ENCODE results near the gene CREG1. TPM values are rescaled to one million over a fixed set of nuclear protein-coding genes. Genes with fewer than 3 reads are reported as not detected.

CREG1 gene
- total and polyA plus RNA-seq, 4 donors = 86.8 to 123 (median 95.8) TPM

GRCh38 chr1:167514288-167514687, 39.3 kb downstream of the CREG1 start:
- Histone ChIP-seq H3K4me1 (ENCODE audit: control insufficient read depth in 4 of 4, insufficient read depth in 4 of 4, low read length in 3 of 4) (no peaks in the 10 kb centered on the region), H3K36me3 (ENCODE audit: control insufficient read depth in 4 of 4, insufficient read depth in 3 of 4, low read depth in 1 of 4, low read length in 3 of 4) (no peaks in the 10 kb centered on the region), H3K27me3 (ENCODE audit: control insufficient read depth in 4 of 4, insufficient read depth in 4 of 4, low read length in 3 of 4) (no peaks in the 10 kb centered on the region), H3K27ac (ENCODE audit: low read depth in 1 of 2, low read length in 2 of 2) (no peak overlapping the region), H3K4me3 (ENCODE audit: low read depth in 1 of 3, low read length in 3 of 3) (no peak overlapping the region), H3K9ac (ENCODE audit: low read depth in 1 of 2, low read length in 2 of 2) (no peak overlapping the region), H3K9me3 (ENCODE audit: control insufficient read depth in 4 of 4, low read length in 3 of 4) (no peaks in the 10 kb centered on the region)
- TF ChIP-seq, protein P1, sequence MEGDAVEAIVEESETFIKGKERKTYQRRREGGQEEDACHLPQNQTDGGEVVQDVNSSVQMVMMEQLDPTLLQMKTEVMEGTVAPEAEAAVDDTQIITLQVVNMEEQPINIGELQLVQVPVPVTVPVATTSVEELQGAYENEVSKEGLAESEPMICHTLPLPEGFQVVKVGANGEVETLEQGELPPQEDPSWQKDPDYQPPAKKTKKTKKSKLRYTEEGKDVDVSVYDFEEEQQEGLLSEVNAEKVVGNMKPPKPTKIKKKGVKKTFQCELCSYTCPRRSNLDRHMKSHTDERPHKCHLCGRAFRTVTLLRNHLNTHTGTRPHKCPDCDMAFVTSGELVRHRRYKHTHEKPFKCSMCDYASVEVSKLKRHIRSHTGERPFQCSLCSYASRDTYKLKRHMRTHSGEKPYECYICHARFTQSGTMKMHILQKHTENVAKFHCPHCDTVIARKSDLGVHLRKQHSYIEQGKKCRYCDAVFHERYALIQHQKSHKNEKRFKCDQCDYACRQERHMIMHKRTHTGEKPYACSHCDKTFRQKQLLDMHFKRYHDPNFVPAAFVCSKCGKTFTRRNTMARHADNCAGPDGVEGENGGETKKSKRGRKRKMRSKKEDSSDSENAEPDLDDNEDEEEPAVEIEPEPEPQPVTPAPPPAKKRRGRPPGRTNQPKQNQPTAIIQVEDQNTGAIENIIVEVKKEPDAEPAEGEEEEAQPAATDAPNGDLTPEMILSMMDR (IDR thresholded peaks at IDR 0.05; ENCODE audit: low read depth, low read length, missing input control) = no peak
- TF ChIP-seq, protein P2, sequence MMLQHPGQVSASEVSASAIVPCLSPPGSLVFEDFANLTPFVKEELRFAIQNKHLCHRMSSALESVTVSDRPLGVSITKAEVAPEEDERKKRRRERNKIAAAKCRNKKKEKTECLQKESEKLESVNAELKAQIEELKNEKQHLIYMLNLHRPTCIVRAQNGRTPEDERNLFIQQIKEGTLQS (IDR thresholded peaks at IDR 0.05) = no peak
- no peak for TF ChIP-seq RAD21 (IDR thresholded peaks at IDR 0.05)
- TF ChIP-seq EGR1 (IDR thresholded peaks at IDR 0.05; ENCODE audit: low read depth in 2 of 2) = no peak
- WGBS = 89% methylated on average over 9 of the region's 9 CpGs
- no peak for DNase-seq (ENCODE audit: low spot score)

DNA sequence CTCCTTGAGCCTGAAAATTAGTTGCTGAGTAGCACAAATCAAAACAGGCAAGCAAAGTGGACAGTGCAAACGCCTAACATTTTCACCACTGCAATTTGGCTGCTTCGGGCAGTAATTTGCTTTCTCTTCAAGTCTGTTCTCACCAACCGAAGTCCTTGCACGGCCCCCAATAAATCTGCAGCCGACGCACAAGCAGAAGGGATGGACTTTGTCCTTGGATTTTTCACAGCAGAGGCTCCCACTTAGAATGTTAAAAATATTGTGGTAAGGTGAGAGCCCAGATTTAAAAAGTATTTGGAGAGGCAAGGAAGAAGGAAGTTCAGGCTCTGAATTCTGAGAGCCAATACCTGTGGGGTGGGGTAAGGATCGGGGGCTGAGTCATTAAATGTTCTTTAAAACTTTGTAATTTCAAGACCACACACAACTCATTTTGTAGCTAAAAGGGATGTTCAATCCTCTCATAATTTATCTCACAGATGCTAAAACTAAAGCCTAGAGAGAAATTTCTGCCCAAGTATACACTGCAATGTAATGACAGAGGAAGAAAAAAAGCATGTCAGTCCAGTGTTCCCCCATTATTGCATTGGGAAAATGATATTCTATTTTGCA, 41.4 kb downstream of the CREG1 start:
- H3K9me3 ChIP-seq (ENCODE audit: control insufficient read depth in 4 of 4, low read length in 3 of 4) = no peaks in the 10 kb centered on the region
- no peaks in the 10 kb centered on the region for H3K36me3 ChIP-seq (ENCODE audit: control insufficient read depth in 4 of 4, insufficient read depth in 3 of 4, low read depth in 1 of 4, low read length in 3 of 4)
- H3K27me3 ChIP-seq (ENCODE audit: control insufficient read depth in 4 of 4, insufficient read depth in 4 of 4, low read length in 3 of 4) = no peaks in the 10 kb centered on the region
- H3K4me3 ChIP-seq (ENCODE audit: low read depth in 1 of 3, low read length in 3 of 3) = no peak overlapping the region
- WGBS = 43% methylated on average over 7 of the region's 7 CpGs
- no peak for DNase-seq (ENCODE audit: low spot score)
- H3K27ac ChIP-seq (ENCODE audit: low read depth in 1 of 2, low read length in 2 of 2) = no peak overlapping the region
- no peaks in the 10 kb centered on the region for H3K4me1 ChIP-seq (ENCODE audit: control insufficient read depth in 4 of 4, insufficient read depth in 4 of 4, low read length in 3 of 4)
- no peak overlapping the region for H3K9ac ChIP-seq (ENCODE audit: low read depth in 1 of 2, low read length in 2 of 2)
- no peak for TF ChIP-seq SP1 (IDR thresholded peaks at IDR 0.05)

- no peak overlapping the region for H3K27ac ChIP-seq (ENCODE audit: low read depth in 1 of 2, low read length in 2 of 2)
- no peaks in the 10 kb centered on the region for H3K4me1 ChIP-seq (ENCODE audit: control insufficient read depth in 4 of 4, insufficient read depth in 4 of 4, low read length in 3 of 4)
- TF ChIP-seq, protein P3, sequence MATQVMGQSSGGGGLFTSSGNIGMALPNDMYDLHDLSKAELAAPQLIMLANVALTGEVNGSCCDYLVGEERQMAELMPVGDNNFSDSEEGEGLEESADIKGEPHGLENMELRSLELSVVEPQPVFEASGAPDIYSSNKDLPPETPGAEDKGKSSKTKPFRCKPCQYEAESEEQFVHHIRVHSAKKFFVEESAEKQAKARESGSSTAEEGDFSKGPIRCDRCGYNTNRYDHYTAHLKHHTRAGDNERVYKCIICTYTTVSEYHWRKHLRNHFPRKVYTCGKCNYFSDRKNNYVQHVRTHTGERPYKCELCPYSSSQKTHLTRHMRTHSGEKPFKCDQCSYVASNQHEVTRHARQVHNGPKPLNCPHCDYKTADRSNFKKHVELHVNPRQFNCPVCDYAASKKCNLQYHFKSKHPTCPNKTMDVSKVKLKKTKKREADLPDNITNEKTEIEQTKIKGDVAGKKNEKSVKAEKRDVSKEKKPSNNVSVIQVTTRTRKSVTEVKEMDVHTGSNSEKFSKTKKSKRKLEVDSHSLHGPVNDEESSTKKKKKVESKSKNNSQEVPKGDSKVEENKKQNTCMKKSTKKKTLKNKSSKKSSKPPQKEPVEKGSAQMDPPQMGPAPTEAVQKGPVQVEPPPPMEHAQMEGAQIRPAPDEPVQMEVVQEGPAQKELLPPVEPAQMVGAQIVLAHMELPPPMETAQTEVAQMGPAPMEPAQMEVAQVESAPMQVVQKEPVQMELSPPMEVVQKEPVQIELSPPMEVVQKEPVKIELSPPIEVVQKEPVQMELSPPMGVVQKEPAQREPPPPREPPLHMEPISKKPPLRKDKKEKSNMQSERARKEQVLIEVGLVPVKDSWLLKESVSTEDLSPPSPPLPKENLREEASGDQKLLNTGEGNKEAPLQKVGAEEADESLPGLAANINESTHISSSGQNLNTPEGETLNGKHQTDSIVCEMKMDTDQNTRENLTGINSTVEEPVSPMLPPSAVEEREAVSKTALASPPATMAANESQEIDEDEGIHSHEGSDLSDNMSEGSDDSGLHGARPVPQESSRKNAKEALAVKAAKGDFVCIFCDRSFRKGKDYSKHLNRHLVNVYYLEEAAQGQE (IDR thresholded peaks at IDR 0.05) = no peak
- TF ChIP-seq ZBTB33 (IDR thresholded peaks at IDR 0.05) (no peak), SP1 (IDR thresholded peaks at IDR 0.05) (no peak), RAD21 (IDR thresholded peaks at IDR 0.05) (no peak), FOXA1 (IDR thresholded peaks at IDR 0.05) (no peak), JUND (IDR thresholded peaks at IDR 0.05) (no peak), FOXA2 (IDR thresholded peaks at IDR 0.05) (no peak), TAF1 (conservative IDR thresholded peaks at IDR 0.05) (no peak), YY1 (IDR thresholded peaks at IDR 0.05) (no peak), MAX (IDR thresholded peaks at IDR 0.05) (no peak), HNF4G (IDR thresholded peaks at IDR 0.05) (no peak), GABPA (IDR thresholded peaks at IDR 0.05 in 1 of 2, conservative IDR thresholded peaks at IDR 0.05 in 1 of 2) (no peak), NR2F2 (IDR thresholded peaks at IDR 0.05) (no peak)
- H3K4me3 ChIP-seq (ENCODE audit: low read depth in 1 of 3, low read length in 3 of 3) = no peak overlapping the region
- no peaks in the 10 kb centered on the region for H3K36me3 ChIP-seq (ENCODE audit: control insufficient read depth in 4 of 4, insufficient read depth in 3 of 4, low read depth in 1 of 4, low read length in 3 of 4)
- H3K27me3 ChIP-seq (ENCODE audit: control insufficient read depth in 4 of 4, insufficient read depth in 4 of 4, low read length in 3 of 4) = no peaks in the 10 kb centered on the region
- 90% methylated on average over 11 of the region's 11 CpGs for WGBS
- no peak overlapping the region for H3K9ac ChIP-seq (ENCODE audit: low read depth in 1 of 2, low read length in 2 of 2)
- H3K9me3 ChIP-seq (ENCODE audit: control insufficient read depth in 4 of 4, low read length in 3 of 4) = no peaks in the 10 kb centered on the region
- no peak for DNase-seq (ENCODE audit: low spot score)
These were observed 42.1 kb downstream of the CREG1 start for GRCh38 chr1:167511374-167511986.

All from liver (tissue), 9 donors.